22Rv1 (cell line): ENCODE measurements around the gene TUBGCP2.

Source experiments
- H3K27ac ChIP-seq: fragments of 450-650 bp; 2 replicates; pipeline ENCODE4 v1.5.1; 2017
- ZFX ChIP-seq: fragments of 450-650 bp; IDR thresholded peaks from 2 replicates; pipeline ENCODE4 v1.6.1; 2017; ENCODE audit warnings: antibody characterized with exemption, borderline replicate concordance
- TF ChIP-seq, protein P1 (sequence below): fragments of 450-650 bp; IDR thresholded peaks from 2 replicates; pipeline ENCODE4 v1.5.1; 2017; ENCODE audit warnings: mild to moderate bottlenecking

TUBGCP2 gene

DNA sequence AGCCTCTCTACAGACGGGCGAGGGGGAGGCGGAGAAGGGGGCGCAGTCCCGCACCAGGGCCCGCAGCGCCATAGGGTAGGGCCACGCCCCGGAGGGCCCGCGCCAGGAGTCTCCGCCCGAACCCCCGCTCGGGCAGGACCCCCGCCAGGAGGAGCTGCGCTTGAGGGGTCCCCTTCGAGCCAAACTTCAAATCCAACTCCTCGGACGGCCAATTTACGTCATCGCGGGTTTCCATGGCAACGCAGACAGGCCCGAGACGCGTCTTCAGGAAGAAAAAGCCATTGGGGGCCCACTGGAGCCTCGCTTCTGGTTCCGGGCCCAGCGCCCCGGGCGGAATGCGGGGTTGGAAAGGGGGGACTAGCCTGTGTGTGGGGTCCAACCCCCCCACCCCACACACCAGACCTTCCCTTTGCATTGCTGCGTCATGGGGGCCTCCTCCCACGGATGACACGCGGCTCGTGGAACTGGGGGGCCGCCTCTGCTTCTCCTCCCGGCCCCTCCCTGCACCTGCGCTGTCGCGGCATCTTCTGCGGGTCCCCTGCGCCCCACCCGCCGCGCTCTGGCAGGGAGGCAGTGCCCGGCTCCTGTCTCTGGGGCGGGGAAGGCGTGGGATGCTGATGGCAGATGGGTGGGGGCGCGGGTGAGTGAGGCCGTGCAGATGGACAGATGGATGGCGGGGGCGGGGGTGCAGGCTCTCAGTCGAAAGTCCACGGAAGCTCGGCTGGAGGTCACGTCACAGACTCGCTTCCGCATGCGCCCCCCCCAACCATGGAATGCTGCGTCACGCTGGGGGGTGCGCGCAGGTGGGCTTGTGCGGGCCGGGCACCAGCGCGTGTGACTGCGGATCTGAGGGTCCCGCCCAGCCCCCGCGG lies 26.8 kb upstream of the TUBGCP2 start:
- H3K27ac ChIP-seq: no peak overlapping the region
- no peak for TF ChIP-seq ZFX
- TF ChIP-seq, protein P1, sequence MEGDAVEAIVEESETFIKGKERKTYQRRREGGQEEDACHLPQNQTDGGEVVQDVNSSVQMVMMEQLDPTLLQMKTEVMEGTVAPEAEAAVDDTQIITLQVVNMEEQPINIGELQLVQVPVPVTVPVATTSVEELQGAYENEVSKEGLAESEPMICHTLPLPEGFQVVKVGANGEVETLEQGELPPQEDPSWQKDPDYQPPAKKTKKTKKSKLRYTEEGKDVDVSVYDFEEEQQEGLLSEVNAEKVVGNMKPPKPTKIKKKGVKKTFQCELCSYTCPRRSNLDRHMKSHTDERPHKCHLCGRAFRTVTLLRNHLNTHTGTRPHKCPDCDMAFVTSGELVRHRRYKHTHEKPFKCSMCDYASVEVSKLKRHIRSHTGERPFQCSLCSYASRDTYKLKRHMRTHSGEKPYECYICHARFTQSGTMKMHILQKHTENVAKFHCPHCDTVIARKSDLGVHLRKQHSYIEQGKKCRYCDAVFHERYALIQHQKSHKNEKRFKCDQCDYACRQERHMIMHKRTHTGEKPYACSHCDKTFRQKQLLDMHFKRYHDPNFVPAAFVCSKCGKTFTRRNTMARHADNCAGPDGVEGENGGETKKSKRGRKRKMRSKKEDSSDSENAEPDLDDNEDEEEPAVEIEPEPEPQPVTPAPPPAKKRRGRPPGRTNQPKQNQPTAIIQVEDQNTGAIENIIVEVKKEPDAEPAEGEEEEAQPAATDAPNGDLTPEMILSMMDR: no peak

DNA sequence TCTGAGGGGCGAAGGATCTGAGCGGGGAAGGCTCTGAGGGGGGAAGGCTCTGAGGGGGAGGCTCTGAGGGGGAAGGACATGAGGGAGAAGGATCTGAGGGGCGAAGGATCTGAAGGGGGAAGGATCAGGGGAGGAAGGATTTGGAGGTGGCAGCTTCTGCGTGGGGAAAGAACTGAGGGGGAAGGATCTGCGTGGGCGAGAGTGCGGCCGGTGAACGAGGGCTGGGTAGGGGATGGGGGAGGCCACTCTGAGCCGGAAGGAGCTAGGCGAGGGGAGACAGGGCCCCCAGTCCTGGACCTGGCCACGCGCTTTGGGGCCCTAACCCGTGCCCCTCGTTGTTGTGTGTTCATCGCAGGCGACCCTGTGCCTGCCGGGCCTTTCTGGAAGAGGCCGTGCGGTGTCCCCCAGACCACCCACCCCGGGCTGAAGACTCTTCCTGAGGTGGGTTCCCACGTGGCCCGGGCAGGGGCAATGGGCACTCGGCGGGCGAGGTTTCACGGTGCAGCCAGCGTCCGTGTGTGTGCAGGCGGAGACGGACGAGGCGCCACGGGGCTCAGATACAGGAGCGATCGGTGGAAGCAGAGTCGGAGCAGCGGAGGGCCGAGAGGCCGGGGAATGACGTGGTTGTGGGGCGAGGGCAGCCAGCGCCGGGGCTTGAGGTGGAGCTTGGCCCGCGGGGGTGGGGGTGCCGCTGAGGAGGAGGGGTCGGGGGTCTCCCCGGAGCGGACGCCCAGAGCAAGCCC lies 26.0 kb upstream of the TUBGCP2 start:
- no peak for TF ChIP-seq ZFX
- TF ChIP-seq, protein P1: no peak
- no peak overlapping the region for H3K27ac ChIP-seq

DNA sequence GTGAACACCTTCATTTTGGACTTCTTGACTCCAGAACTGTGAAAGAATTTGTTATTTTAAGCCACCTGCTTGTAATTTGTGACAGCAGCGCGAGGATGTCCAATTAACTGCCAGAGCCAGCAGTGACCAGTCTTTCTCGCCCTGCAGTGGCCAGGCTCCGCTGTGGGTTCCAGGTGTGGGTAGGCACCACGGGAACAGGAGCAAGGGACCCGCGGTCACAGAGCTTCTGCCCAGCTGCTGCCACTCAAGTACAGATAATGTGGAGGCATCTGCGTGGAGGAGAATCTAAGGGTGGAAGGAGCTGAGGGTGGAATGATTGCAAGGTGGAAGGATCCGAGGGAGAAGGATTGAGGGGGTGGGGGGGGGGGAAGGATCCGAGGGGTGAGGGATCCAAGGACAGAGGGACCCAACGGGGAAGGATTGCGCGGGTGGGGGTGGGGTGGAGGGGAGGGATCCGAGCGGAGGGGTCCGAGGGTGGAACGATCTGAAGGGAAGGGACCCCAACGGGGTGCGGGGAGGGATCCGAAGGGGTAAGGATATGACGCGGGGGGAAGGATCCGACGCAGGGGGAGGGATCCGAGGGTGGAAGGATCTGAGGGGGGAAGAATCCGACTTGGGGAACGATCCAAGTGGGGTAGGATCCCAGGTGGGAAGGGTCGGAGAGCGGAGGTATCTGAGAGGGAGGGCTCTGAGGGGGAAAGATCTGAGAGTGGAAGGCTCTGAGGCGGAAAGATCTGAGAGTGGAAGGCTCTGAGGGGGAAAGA lies 24.4 kb upstream of the TUBGCP2 start:
- H3K27ac ChIP-seq: no peak overlapping the region
- no peak for TF ChIP-seq ZFX
- TF ChIP-seq, protein P1: no peak

DNA sequence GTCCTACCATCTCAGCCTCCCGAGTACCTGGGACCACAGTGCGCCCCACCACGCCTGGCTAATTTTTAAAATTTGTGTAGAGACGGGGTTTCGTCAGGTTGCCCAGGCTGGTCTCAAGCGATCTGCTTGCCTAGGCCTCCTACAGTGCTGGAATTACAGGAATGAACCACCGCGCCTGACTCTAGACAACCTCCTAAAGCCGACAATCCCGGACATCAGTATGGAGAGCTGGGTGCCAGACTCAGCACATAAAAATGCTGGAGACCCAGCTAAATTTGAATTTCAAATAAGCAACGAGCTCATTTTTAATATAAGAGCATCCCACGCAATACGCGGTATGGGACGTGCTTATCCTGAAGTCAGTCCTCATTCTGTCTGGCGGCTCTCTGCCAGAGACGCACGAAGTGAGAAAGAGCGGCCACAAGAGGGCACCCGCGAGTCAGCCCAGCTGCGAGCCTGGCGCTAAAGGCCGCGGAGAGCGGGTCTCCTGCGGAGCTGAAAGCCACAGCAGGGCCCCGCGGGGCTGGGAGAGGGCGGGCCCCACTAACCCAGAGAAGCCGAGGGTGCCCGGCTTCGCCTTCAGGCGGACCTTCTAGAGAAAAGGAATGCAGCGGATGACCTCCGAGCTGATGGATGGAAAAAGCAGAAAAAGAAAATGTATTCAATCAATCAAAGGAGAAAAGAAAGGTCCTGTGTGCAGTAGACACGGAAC lies 21.0 kb upstream of the TUBGCP2 start:
- H3K27ac ChIP-seq: no peak overlapping the region
- TF ChIP-seq, protein P1: peak; percentile 99
- no peak for TF ChIP-seq ZFX

DNA sequence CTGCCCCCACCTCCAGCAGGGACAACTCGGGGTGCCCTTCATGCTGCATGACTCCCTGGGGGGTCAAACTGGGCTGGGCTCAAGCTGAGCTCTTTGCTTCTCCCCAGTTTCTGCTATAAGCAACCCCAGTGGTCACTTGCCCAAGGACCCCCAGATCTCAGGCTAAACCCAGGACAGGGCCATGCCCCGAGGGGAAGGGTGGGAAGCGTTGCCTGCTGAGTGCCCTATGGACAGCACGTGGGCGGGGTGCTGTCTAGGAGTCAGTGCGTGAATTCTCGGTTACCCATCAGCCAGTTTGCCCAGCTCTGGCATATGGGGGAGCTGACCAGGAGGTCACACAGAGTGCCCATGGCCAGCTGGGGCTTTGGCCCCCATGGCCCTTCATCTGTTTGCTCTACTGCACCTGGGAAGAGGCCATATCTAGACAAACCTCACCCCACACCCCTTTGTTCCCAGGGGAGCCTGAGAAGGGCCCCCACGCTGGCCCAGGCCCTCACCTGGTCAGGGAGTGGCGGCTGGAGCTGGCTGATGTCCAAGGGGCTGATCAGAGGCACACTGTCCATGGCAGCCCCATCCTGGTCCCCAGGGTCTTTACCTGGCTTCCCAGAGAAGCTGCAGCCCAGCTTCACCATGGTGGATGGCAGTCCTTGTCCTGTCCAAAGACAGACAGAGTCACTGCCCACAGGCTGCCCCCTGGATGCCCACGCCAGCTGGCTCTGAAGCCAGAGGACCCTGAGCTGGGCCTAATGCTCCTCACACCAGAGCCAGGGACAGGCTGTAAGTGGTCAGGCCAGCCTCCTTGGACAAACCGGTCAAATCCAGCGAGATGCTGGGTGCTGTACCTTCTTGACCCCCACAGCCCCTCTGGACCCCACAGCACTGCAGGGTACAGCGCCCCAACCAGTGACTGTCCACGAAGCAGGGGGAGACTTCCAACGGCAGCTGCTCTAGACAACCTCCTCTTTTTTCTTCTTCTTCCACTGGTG lies 20.0 kb upstream of the TUBGCP2 start:
- no peak for TF ChIP-seq ZFX
- TF ChIP-seq, protein P1: no peak
- no peak overlapping the region for H3K27ac ChIP-seq
